ENCODE data around the gene CYTH1. TPM values are rescaled to one million over a fixed set of nuclear protein-coding genes. Genes with fewer than 3 reads are reported as not detected.

The CYTH1 gene, protein sequence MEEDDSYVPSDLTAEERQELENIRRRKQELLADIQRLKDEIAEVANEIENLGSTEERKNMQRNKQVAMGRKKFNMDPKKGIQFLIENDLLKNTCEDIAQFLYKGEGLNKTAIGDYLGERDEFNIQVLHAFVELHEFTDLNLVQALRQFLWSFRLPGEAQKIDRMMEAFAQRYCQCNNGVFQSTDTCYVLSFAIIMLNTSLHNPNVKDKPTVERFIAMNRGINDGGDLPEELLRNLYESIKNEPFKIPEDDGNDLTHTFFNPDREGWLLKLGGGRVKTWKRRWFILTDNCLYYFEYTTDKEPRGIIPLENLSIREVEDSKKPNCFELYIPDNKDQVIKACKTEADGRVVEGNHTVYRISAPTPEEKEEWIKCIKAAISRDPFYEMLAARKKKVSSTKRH
- total RNA-seq (2014; rRNA removed; shearing (Covaris generic)), result 10.3 and 11.3 TPM in 2 replicates

GRCh38 chr17:78781893-78782304 is at the start of gene CYTH1:
TSS of gene CYTH1 (minus strand) at chr17:78782273. CDS start at chr17:78782223, 50 bp downstream.
- peak within 1 kb of the TSS; percentile 73 for H3K4me3 ChIP-seq (ENCODE audit: insufficient read depth, low read depth, low read length)

GRCh38 chr17:78829477-78829876 is 47.4 kb upstream of the CYTH1 start:
- peaks cover 57% of the 10 kb centered on the region for H3K36me3 ChIP-seq (replicated peaks; ENCODE audit: control insufficient read depth, insufficient read depth, low read length)
- H3K27me3 ChIP-seq (ENCODE audit: control insufficient read depth, insufficient read depth, low read length), result no peaks in the 10 kb centered on the region
- H3K4me3 ChIP-seq (ENCODE audit: insufficient read depth, low read depth, low read length), result no peak overlapping the region
- DNase-seq, result no peak

More at GRCh38 chr17:78781893-78782304, at the start of gene CYTH1:
- DNase-seq, result no peak
- H3K36me3 ChIP-seq (replicated peaks; ENCODE audit: control insufficient read depth, insufficient read depth, low read length), result no peaks in the 10 kb centered on the region
- H3K27me3 ChIP-seq (ENCODE audit: control insufficient read depth, insufficient read depth, low read length), result no peaks in the 10 kb centered on the region

GRCh38 chr17:78828470-78829185 is 46.6 kb upstream of the CYTH1 start:
- DNase-seq, result peak; percentile 66
- Histone ChIP-seq H3K4me3 (ENCODE audit: insufficient read depth, low read depth, low read length) (no peak overlapping the region), H3K27me3 (ENCODE audit: control insufficient read depth, insufficient read depth, low read length) (no peaks in the 10 kb centered on the region), H3K36me3 (replicated peaks; ENCODE audit: control insufficient read depth, insufficient read depth, low read length) (peaks cover 54% of the 10 kb centered on the region)

DNA sequence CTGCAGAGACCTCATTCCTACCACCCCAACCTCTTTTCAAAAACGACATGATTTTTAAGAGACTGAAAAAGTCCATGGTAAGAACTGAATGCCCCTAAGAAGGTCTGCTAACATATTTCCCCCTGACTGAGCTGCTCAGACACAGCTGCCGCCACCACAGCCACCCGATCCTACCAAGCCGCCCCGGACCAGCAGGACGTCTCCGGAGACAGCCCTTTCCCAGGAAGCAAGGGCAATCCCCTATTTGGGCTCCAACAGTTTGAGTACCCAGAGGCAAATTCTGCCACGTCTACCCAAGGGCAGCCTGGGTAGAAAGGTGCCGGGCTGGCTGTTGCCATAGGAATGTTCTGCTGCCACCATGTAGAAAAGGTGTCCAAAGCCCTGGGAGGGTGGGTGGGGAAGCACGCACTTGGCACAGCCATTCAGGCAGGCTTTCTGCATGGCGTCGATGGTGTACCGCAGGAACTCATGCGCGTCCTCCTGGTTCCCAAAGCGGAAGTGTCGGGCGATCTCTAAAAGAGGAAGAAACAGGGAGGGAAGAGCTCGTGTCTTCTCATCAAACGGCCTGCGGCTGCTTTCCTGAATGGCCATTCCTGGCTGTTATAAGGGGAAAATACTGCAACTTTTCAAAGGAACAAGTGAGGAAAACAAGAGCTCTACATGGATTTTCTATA is 44.9 kb upstream of the CYTH1 start:
- no peaks in the 10 kb centered on the region for H3K27me3 ChIP-seq (ENCODE audit: control insufficient read depth, insufficient read depth, low read length)
- DNase-seq, result no peak
- no peak overlapping the region for H3K4me3 ChIP-seq (ENCODE audit: insufficient read depth, low read depth, low read length)
- H3K36me3 ChIP-seq (replicated peaks; ENCODE audit: control insufficient read depth, insufficient read depth, low read length), result peaks cover 52% of the 10 kb centered on the region

GRCh38 chr17:78826421-78826820 is 44.3 kb upstream of the CYTH1 start:
- Histone ChIP-seq H3K36me3 (replicated peaks; ENCODE audit: control insufficient read depth, insufficient read depth, low read length) (peaks cover 53% of the 10 kb centered on the region), H3K27me3 (ENCODE audit: control insufficient read depth, insufficient read depth, low read length) (no peaks in the 10 kb centered on the region), H3K4me3 (ENCODE audit: insufficient read depth, low read depth, low read length) (no peak overlapping the region)
- DNase-seq, result no peak

DNA sequence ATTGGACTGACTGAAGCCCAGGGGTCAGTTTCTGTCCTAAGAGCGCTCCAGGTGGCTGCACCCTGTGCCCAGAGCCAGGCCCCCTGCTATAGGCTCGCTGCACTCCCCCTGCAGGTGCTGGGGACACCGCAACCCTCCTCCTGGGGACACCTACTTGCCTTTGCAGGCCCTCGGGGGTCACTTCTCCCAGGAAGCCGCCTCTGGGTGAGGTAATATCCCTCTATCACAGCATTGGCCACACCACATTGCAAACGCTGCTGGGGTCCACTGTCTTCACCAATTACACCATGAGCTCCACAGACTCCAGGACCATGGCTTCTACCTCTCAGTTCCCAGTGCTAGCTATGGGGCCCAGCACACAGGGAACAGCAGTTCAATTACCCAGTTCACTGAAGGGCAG is 43.6 kb upstream of the CYTH1 start:
- no peak for DNase-seq
- no peak overlapping the region for H3K4me3 ChIP-seq (ENCODE audit: insufficient read depth, low read depth, low read length)
- H3K27me3 ChIP-seq (ENCODE audit: control insufficient read depth, insufficient read depth, low read length), result no peaks in the 10 kb centered on the region
- peaks cover 56% of the 10 kb centered on the region for H3K36me3 ChIP-seq (replicated peaks; ENCODE audit: control insufficient read depth, insufficient read depth, low read length)

- no peak for DNase-seq
- H3K36me3 ChIP-seq (replicated peaks; ENCODE audit: control insufficient read depth, insufficient read depth, low read length), result peaks cover 66% of the 10 kb centered on the region
Observed at GRCh38 chr17:78824240-78824639, 42.2 kb upstream of the CYTH1 start.

DNA sequence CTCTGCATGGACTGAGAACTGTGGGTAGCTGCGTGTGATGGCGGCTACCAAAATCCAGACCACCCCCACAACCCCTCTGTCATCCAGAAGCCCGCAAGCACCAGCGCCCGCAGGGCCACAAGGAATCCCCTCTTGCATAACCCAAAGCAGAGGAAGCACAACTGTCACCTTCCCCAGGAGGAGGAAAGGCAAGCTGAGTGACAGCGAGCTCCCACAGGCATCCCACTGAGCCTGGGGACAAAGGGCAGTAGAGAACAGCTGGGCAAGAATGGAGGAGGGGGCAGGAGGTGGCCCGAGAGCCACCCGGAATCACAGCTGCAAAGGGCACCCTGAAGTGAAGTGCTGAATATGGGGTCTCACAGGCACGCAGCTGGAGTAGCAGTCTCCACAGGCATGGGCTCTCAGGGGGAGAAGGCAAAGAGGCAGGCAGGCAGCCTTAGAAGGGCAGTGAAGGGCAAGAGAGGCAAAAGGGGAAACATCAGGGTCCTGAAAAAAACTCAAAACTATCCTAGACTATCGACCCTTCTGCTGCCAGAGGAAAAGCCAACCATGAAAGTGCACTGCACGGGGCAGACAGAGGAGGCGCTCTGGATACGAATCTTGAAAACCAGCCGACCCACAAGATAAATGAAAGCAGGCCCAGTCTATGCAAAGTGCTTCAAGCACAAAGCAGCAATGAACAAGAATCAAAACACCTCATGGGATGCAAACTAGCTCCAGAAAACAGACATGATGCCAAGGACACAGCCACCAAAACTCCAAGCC is 41.4 kb upstream of the CYTH1 start:
- Histone ChIP-seq H3K36me3 (replicated peaks; ENCODE audit: control insufficient read depth, insufficient read depth, low read length) (peaks cover 69% of the 10 kb centered on the region), H3K4me3 (ENCODE audit: insufficient read depth, low read depth, low read length) (no peak overlapping the region), H3K27me3 (ENCODE audit: control insufficient read depth, insufficient read depth, low read length) (no peaks in the 10 kb centered on the region)
- DNase-seq, result no peak

More at GRCh38 chr17:78824240-78824639, 42.2 kb upstream of the CYTH1 start:
- Histone ChIP-seq H3K27me3 (ENCODE audit: control insufficient read depth, insufficient read depth, low read length) (no peaks in the 10 kb centered on the region), H3K4me3 (ENCODE audit: insufficient read depth, low read depth, low read length) (no peak overlapping the region)

DNA sequence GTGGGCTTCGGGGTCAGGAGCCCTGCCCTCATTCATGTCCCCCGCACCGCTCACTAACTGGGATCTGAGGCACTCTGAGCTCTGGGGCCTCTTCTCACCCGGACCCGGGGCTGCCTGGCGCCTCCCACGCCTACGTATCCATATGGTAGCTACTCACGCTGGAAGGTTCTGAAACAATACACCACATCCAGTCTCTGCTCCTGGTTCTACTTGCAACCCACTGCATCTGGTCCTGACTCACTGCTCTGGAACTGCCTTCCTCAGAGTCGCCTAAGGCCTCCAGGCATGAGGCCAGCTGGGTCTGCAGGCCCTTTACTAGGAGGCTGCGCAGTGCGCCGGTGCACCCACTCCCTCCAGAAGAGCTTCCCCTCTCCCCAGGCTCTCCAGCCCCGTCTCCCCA is 40.5 kb upstream of the CYTH1 start:
- DNase-seq, result no peak
- H3K36me3 ChIP-seq (replicated peaks; ENCODE audit: control insufficient read depth, insufficient read depth, low read length), result peaks cover 69% of the 10 kb centered on the region
- no peak overlapping the region for H3K4me3 ChIP-seq (ENCODE audit: insufficient read depth, low read depth, low read length)
- H3K27me3 ChIP-seq (ENCODE audit: control insufficient read depth, insufficient read depth, low read length), result no peaks in the 10 kb centered on the region

DNA sequence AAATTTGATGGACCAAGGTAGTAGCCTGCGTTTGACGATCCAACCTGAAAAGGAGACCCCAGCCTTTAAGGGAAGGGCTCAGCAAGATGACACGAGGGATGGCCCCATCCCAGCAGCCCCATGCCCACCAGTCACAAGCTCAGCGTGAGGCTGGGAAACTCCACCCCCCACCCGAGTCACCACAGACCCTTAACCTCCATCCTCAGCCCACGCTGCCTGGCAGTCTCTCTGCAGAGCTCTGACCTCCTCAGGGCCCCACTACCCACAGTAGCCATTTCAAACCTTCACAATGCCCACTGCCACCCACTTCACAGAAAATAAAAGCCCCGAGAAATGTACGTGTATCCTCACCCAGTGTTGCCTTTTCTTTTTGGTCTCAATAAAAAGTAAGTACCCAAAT is 39.9 kb upstream of the CYTH1 start:
- H3K27me3 ChIP-seq (ENCODE audit: control insufficient read depth, insufficient read depth, low read length), result no peaks in the 10 kb centered on the region
- H3K36me3 ChIP-seq (replicated peaks; ENCODE audit: control insufficient read depth, insufficient read depth, low read length), result peaks cover 68% of the 10 kb centered on the region
- DNase-seq, result no peak
- no peak overlapping the region for H3K4me3 ChIP-seq (ENCODE audit: insufficient read depth, low read depth, low read length)

DNA sequence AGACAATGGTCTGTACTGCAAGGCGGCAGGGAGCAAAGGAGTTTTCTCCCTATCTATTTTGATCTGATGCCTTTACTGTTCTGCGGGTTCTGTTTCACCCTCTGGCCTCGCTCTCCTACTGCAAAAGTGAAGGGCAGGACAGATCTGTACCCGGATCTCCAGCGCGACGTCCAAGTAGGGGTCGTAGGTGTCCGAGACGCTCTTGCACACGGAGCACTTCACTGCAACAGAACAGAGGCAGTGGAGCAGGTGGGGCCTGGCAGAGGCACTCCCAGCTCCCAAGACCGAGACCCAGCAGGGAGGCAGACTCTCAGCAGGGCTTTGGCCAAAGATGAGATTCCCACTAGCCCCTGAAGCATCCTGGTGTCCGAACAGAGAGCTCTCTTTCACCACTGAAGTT is 38.8 kb upstream of the CYTH1 start:
- peak; percentile 20 for DNase-seq
- Histone ChIP-seq H3K27me3 (ENCODE audit: control insufficient read depth, insufficient read depth, low read length) (no peaks in the 10 kb centered on the region), H3K4me3 (ENCODE audit: insufficient read depth, low read depth, low read length) (no peak overlapping the region), H3K36me3 (replicated peaks; ENCODE audit: control insufficient read depth, insufficient read depth, low read length) (peaks cover 62% of the 10 kb centered on the region)

GRCh38 chr17:78819806-78820792 is 38.0 kb upstream of the CYTH1 start:
- DNase-seq, result peak; percentile 9
- Histone ChIP-seq H3K27me3 (ENCODE audit: control insufficient read depth, insufficient read depth, low read length) (no peaks in the 10 kb centered on the region; the same call in 1 of the 2 replicates), H3K36me3 (replicated peaks; ENCODE audit: control insufficient read depth, insufficient read depth, low read length) (peaks cover 60% of the 10 kb centered on the region), H3K4me3 (ENCODE audit: insufficient read depth, low read depth, low read length) (no peak overlapping the region)

DNA sequence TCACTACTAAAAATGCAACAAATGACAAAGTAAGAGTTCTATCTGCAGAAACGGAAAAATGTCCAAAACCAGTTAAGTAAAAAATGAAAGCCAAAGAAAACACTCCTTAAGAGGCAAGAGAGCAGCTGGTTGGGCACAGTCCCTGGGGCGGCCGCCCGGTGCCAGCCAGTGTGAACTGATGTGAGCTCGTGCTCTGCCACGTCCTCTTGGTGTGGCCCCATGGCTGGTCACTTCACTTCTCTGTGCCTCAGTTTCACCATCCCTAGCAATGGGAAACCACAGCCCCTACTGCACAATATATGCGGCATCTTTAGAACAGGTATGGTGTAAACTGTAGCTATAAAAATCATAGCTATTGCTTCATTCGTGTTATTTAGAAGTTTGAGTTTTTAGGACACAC is 37.3 kb upstream of the CYTH1 start:
- peaks cover 56% of the 10 kb centered on the region for H3K36me3 ChIP-seq (replicated peaks; ENCODE audit: control insufficient read depth, insufficient read depth, low read length)

More for the DNA sequence above, 37.3 kb upstream of the CYTH1 start:
- peak; percentile 9 for DNase-seq
- no peak overlapping the region for H3K4me3 ChIP-seq (ENCODE audit: insufficient read depth, low read depth, low read length)
- H3K27me3 ChIP-seq (ENCODE audit: control insufficient read depth, insufficient read depth, low read length), result no peaks in the 10 kb centered on the region; the same call in 1 of the 2 replicates

Measured in H7 (cell line).